ENCODE data around the gene ATP6V0E2. TPM values are rescaled to one million over a fixed set of nuclear protein-coding genes. Genes with fewer than 3 reads are reported as not detected.

ATP6V0E2 gene
- total and polyA plus RNA-seq, 12 donors: 17.5 to 101 (median 32.0) TPM

DNA sequence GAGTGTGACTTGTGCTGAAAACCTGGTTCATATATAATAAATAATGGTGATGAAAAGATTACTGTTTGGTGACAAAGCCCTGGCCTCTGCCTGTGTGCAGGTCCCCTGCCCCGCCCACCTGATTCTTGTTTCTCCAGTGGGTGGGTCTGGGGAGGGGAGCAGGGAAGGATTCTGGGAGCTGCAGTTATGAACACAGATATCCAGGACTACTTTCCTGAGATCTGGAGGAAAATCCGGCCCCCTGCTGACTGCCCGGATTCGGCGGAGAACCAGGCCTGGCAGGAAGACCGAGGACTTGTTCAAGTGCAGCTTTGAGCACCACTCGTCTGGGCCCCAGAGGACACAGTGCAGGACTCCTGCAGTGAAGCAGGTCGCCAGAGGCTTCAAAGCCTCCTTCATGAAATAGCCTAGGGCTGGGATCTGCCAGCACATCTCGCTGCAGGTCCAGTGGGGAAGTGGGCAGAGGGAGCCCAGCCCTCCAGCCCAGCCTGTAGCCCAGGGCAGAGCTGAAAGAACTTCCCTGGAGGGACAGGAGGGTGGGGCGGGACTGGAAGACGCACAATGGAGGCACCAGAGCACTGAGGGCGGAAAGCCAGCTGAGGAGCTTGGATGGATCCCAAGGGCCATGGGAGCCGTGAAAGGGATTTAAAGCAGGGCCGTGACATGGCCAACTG is 7.0 kb downstream of the ATP6V0E2 start:
- no peak overlapping the region for H3K27ac ChIP-seq
- intact Hi-C loops (cut with DNase I): no loop called here
- 70 to 84% (median 78%) methylated on average over 7 to 14 of the region's 14 CpGs for WGBS, 4 donors

DNA sequence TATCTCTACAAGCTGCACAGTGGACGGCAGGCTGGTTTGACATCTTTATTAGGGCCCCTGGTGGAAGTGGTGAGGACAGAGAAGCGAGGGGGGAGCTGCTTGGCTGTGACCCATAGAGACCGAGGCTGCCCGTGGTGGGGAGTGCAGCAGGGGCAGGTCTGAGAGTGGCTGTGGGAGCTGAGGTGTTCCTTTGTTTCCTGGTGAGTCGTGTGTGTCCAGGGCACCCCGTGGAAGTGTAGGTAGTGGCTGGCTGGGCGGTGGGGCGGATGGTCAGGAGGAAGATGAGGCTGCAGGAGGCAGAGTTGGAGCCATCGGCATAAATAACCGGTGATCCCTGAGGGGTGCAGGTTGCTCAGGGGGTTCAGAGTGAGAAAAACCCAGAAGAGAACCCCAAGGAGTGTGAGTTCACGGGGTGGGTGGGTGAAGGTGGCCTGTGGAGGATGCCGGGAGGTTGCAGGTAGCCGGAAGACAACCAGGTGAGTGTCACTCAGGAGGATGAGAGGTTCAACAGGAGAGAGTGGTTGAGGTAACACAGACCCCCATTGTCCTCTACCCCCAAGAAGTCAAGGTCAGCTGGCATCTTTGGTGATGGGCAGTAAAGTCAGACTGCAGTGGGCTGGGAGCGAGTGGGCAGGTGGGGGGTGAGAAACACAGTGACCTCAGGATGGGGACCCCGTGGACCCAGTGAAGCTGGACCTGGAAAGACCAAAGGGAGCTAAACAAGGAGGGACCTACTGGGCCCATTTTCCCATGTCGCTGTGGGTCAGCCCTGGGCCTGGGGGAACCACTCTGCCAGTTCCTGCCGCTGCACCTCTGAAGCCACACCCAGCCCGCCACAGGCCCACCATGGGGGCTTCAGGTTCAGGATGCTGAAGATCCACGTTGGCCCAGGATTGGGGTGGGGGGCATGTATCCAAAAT is 7.8 kb downstream of the ATP6V0E2 start:
- peak in 2 of 7 donors; percentile 10 to 51 for DNase-seq

More for the DNA sequence above, 7.0 kb downstream of the ATP6V0E2 start:
- Histone ChIP-seq H3K27me3 (no peaks in the 10 kb centered on the region), H3K36me3 (replicated peaks in 1 of 2) (no peaks in the 10 kb centered on the region), H3K4me1 (replicated peaks in 1 of 2) (peaks cover 0 to 23% of the 10 kb centered on the region in 2 donors), H3K9me3 (replicated peaks in 1 of 3) (no peaks in the 10 kb centered on the region), H3K4me3 (no peak overlapping the region)
- peak in 2 of 7 donors; percentile 21 to 61 for DNase-seq
- TF ChIP-seq, protein P1, sequence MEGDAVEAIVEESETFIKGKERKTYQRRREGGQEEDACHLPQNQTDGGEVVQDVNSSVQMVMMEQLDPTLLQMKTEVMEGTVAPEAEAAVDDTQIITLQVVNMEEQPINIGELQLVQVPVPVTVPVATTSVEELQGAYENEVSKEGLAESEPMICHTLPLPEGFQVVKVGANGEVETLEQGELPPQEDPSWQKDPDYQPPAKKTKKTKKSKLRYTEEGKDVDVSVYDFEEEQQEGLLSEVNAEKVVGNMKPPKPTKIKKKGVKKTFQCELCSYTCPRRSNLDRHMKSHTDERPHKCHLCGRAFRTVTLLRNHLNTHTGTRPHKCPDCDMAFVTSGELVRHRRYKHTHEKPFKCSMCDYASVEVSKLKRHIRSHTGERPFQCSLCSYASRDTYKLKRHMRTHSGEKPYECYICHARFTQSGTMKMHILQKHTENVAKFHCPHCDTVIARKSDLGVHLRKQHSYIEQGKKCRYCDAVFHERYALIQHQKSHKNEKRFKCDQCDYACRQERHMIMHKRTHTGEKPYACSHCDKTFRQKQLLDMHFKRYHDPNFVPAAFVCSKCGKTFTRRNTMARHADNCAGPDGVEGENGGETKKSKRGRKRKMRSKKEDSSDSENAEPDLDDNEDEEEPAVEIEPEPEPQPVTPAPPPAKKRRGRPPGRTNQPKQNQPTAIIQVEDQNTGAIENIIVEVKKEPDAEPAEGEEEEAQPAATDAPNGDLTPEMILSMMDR (IDR thresholded peaks at IDR 0.05): no peak
- no peak for TF ChIP-seq POLR2A (IDR thresholded peaks at IDR 0.05)

DNA sequence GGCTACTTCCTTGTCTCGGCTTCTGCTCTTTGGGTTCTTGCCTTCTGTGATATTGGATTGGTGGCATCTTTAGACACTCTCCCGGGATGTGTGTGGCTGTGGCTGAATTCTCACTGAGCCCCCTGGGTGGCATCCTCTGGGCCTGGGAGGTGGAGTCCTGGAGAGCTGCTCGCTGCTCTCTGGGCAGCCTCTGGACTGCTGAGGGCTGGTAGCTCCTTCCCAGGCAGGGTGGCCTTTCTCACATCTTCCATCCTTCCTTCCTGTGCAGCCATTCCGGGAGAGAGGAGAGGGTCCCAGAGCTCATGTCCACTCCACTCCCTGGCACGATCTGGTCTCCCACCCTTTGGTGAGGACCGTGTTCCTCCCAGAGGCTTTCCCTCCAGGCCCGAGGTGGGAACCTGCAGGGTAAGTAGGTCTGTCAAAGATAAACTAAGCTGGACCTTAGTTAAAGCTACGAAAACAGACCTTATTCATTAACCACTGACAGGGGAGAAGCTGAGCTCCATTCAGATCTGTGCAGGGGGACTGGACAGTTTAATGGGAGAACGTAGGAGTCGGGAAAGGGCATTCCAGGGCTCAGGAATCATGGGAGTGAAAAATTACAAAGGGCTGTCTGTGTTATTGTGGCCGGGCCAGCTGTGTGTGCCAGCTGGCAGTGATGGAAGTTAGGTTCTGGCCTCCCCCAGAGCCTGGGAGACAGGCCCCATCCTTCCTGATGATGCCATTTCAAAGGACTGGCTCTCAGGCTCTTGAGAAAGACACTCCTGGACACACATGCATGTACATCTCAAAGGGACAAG is 8.7 kb downstream of the ATP6V0E2 start:
- WGBS, 4 donors: 79 to 83% (median 80%) methylated on average over 10 to 11 of the region's 11 CpGs
- H3K4me3 ChIP-seq: no peak overlapping the region
- peaks cover 0 to 27% of the 10 kb centered on the region in 2 donors for H3K4me1 ChIP-seq (replicated peaks in 1 of 2)
- H3K27me3 ChIP-seq: no peaks in the 10 kb centered on the region
- TF ChIP-seq, protein P1 (IDR thresholded peaks at IDR 0.05): no peak
- TF ChIP-seq POLR2A (IDR thresholded peaks at IDR 0.05): no peak
- peak in 1 of 7 donors; percentile 10 for DNase-seq
- intact Hi-C loops (cut with DNase I): no loop called here
- H3K27ac ChIP-seq: no peak overlapping the region
- no peaks in the 10 kb centered on the region for H3K36me3 ChIP-seq (replicated peaks in 1 of 2)
- no peaks in the 10 kb centered on the region for H3K9me3 ChIP-seq (replicated peaks in 1 of 3)

More for the DNA sequence above, 7.8 kb downstream of the ATP6V0E2 start:
- no peak for TF ChIP-seq POLR2A (IDR thresholded peaks at IDR 0.05)
- TF ChIP-seq, protein P1 (IDR thresholded peaks at IDR 0.05): no peak
- WGBS, 4 donors: 79 to 88% (median 83%) methylated on average over 15 to 19 of the region's 19 CpGs
- intact Hi-C loops (cut with DNase I): no loop called here
- peaks cover 0 to 27% of the 10 kb centered on the region in 2 donors for H3K4me1 ChIP-seq (replicated peaks in 1 of 2)
- H3K36me3 ChIP-seq (replicated peaks in 1 of 2): no peaks in the 10 kb centered on the region
- H3K27me3 ChIP-seq: no peaks in the 10 kb centered on the region
- no peak overlapping the region for H3K27ac ChIP-seq
- H3K4me3 ChIP-seq: no peak overlapping the region
- H3K9me3 ChIP-seq (replicated peaks in 1 of 3): no peaks in the 10 kb centered on the region
